Endothelial cell of umbilical vein (primary cell): ENCODE data around the gene LIMA1.

Experiments
- CTCF ChIP-seq, 2 donors: IDR thresholded peaks; 1 replicate in 1 of 2; 2 replicates in 1 of 2; pipeline ENCODE4 v1.5.1; 2011; ENCODE audit warnings: low read length in 2 of 2, mild to moderate bottlenecking in 2 of 2, moderate library complexity in 2 of 2, control low read depth in 1 of 2, inconsistent platforms in 1 of 2, low read depth in 1 of 2; ENCODE audit not compliant: insufficient read depth in 1 of 2; ENCODE audit errors: extremely low read depth in 1 of 2
- EZH2 ChIP-seq: IDR thresholded peaks from 2 replicates; pipeline ENCODE4 v1.6.1; 2012; ENCODE audit warnings: borderline replicate concordance, low read depth, mild to moderate bottlenecking, moderate library complexity, low read length, inconsistent platforms; ENCODE audit not compliant: severe bottlenecking
- FOS ChIP-seq: IDR thresholded peaks from 2 replicates; pipeline ENCODE4 v1.6.1; 2011; ENCODE audit warnings: mild to moderate bottlenecking, low read length, moderate library complexity, borderline replicate concordance; ENCODE audit not compliant: insufficient read depth
- GATA2 ChIP-seq: IDR thresholded peaks from 2 replicates; pipeline ENCODE4 v1.7.0; 2011; ENCODE audit warnings: low read depth, mild to moderate bottlenecking, moderate library complexity, mixed read lengths, low read length; ENCODE audit not compliant: insufficient read length, insufficient read depth
- MAX ChIP-seq: IDR thresholded peaks from 2 replicates; pipeline ENCODE4 v1.6.1; 2011; ENCODE audit not compliant: insufficient read depth, insufficient read length
- POLR2A ChIP-seq: IDR thresholded peaks from 2 replicates; pipeline ENCODE4 v1.6.1; 2012; ENCODE audit warnings: low read depth, mild to moderate bottlenecking, control low read depth, low read length
- POLR2AphosphoS5 ChIP-seq: IDR thresholded peaks from 2 replicates; pipeline ENCODE4 v1.6.1; 2012; ENCODE audit warnings: low read depth, mild to moderate bottlenecking, control low read depth, low read length, moderate library complexity; ENCODE audit not compliant: insufficient read depth

GRCh38 chr12:50297996-50298395 lies 14.7 kb upstream of the LIMA1 start:
- TF ChIP-seq CTCF (IDR thresholded peaks at IDR 0.05; ENCODE audit: extremely low read depth in 1 of 2, insufficient read depth in 1 of 2, low read depth in 1 of 2, low read length in 2 of 2) = no peak
- no peak for TF ChIP-seq MAX
- TF ChIP-seq EZH2 = no peak
- TF ChIP-seq POLR2AphosphoS5 = no peak
- no peak for TF ChIP-seq GATA2
- no peak for TF ChIP-seq POLR2A
- no peak for TF ChIP-seq FOS
